CD4-positive, alpha-beta T cell treated with Interleukin-15 for 1 hour (primary cell): ENCODE data around the gene SORCS3.

Source experiments
- DNase-seq: peaks from one replicate; pipeline ENCODE4 v3.0.0-alpha.2; 2020

The SORCS3 gene

GRCh38 chr10:104779701-104780100, 138.6 kb downstream of the SORCS3 start:
- no peak for DNase-seq

DNA sequence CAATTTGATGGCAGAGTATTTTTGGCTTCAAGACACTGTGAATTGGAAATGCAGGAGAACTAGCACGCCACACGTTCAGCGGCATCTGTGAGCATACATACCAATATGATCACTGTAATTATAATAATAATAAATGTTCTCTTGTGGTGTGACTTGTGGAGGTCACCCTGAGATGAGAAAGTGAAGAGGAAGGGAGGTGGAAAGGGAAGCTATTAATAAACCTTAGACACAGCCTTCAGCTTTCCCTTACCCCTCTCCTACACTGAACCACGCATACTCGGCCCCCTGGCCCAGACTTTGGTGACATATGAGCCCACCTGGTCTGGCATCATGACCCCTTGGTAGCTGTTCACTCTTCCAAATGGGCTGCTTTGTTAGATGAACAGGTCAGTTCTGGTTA, 139.1 kb downstream of the SORCS3 start:
- no peak for DNase-seq

GRCh38 chr10:104780946-104781595, 140.0 kb downstream of the SORCS3 start:
- no peak for DNase-seq

GRCh38 chr10:104784452-104784851, 143.4 kb downstream of the SORCS3 start:
- no peak for DNase-seq

DNA sequence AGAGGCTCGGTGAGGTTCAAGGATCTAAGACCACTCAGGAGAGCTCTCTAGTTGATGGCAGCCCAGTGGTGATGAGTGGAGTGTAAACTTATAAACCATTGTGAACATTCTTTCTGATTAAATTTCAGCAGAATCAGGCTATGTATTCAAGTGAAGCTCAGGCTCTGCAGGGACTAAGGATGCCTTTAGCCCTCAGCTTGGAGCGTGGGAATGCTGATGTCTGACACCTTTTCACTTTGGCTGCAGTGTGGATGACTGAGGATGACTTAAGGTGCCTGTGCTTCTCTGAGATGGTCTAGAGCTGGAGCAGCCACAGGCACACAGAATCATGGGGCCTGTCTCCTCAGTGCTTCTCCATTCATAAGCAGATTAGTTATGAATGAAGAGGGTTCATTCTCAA, 150.4 kb downstream of the SORCS3 start:
- DNase-seq, result no peak

DNA sequence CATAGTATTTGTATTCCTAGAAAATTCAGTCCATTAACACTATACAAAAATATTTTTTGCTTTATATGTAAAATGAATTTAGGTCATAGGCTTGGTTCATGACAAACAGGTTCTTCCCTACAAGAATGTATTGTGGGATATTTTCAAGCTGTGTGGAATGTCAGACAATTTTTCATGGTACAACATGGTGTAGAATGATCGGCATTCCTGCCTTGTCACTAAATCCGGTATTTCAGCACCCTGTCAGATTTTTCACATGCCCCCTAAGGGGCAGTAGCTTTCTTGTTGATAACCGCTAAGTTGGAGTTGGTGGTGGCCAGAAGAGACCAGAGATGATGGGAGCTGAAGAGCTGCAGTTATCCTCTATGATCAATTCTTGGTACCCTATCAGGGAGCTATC, 154.3 kb downstream of the SORCS3 start:
- no peak for DNase-seq

DNA sequence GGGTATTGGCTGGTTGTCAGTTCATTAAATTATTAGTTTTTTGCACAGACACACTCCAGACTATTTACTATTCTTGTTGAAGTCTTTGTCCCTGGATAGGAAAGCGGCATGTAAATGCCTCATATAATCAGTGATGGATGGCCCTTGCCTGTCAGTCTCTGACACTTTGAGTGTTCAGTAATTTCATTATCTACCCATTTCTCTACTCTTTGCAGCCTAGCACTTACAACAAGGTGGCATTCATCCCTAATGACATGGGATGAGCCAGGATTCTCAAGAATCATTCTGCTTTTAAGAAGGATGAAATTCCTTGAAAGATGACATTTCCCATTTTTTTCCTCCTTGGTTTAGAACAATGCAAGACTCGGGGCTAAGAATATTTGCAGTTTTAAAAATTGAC, 155.7 kb downstream of the SORCS3 start:
- DNase-seq, result no peak

- no peak for DNase-seq
Measured at GRCh38 chr10:104802941-104803340, 161.9 kb downstream of the SORCS3 start.

DNA sequence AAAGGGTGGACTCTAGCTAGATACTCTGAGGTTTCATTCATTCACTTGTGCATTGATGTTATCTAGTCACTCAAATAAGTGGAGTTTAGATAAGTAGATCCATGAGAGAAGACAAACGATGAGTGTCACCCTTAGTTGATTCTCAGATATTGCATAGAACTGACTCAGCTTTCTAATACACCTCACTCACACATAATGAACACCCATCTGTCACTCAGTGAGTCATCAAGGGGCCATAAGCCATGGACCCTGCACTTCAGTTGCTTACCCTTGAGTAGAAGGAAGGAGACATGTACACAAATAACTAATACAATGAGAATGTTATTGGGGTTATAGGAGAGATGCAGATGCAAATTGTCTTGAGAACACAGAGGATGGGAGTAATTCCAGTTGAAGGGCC, 163.8 kb downstream of the SORCS3 start:
- DNase-seq, result no peak

- DNase-seq, result no peak
Measured at GRCh38 chr10:104806801-104807200, 165.7 kb downstream of the SORCS3 start.

DNA sequence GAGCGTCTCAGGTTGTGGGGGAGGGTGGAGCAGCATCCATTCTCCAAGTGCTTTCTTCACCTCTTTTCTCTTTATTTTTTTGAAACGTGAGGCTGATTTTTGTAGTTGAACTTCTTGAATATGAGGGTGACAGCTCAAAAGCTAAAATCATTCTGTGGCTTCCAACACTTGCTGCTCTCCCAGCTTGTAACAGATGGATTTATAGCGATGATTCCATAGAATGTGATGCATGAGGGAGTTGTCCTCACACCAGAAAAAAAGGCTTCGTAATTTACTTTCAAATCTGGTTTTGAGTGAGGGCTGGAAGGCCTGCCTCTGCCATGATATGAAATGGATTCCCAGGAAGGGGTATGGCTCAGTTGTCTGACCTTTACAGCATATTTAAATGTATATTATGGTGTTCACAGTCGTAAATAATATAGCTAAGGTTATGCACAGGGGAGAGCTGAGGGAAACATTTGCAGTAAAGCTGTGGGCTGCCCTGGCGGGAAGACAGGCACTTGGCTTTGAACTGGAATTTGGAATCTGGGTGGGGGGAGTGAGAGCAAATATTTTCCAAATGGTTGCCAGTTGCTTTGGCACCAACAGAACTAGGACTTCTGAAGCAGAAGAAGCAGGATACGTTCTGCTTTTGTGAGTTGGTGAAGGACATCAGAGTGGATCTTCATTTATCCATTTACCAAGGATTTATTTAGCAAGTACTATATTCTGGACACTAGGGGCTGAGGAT, 166.7 kb downstream of the SORCS3 start:
- DNase-seq, result no peak

DNA sequence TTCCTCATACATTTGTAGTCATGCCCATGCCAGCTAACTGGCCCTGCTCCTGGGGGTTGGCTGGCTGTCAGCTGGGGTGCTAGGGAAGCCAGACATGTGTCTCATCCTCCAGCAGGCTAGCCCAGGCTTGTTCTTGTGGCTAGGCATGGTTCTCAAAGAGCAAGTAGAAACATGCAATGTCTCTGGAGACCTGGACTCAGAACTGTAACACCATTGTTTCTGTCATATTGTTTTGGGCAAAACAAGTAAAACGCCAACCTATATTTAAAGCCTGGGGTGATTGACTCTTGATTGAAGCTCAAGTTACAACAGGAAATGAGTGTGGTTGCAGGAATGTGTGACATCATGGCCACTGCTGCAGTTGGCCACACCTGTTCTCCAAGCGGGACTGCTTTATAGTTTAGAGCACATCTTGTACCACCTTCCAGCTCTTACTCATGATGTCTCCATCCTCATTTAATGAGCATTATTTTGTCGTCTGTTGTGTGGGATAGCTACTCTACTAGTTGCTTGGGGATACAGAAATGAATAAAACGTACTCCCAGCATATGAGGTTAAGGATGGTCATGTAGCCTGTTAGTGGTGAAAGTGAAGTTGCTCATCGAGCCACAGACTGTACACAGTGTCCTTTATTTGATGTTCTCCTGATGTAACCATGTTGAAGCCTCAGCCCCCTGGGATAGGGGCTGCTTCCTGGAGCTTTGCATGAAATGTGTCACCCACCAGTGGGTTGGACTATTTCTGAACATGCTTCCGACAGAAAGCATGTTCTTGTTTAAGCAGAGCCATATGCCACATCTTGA, 168.4 kb downstream of the SORCS3 start:
- DNase-seq, result no peak

GRCh38 chr10:104811166-104811565, 170.1 kb downstream of the SORCS3 start:
- DNase-seq, result no peak

DNA sequence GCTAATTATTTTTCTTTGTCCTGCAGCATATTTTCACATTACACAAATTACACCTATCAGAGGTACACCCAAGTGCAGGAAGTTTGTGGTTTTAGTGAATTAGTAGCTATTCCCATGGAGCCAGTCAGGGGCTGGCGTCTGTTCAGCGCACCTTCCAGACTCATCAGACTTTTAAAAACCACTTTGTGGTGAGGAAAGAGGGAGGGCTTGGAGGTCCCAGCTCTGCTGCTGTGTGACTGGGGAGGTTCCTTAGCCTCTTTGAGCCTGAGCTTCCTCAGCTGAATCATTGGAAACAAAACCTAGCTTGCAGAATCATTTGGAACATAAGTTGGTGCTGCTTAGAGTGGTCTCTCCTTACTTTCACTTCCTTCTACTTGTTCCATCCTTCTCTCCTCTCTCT, 175.4 kb downstream of the SORCS3 start:
- no peak for DNase-seq

GRCh38 chr10:104819731-104820130, 178.6 kb downstream of the SORCS3 start:
- no peak for DNase-seq

DNA sequence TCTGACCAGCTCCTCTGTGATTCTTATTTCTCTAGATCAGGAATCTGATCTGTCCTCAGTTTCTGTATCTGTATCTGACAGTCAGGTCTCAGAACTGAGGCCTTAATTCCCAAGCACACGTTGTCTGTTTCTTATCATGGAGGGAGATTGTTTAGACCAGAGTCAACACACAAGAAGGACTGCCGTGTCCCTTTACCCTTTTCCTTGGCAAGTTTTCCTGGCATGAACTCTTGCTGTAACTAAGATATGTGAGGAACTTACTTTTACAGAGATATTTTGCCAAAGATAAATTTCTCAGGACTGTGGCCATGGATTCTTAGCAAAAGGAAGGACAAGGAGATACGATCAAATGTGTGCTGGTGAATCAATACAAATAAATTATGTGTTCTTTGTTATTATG, 181.0 kb downstream of the SORCS3 start:
- DNase-seq, result no peak

DNA sequence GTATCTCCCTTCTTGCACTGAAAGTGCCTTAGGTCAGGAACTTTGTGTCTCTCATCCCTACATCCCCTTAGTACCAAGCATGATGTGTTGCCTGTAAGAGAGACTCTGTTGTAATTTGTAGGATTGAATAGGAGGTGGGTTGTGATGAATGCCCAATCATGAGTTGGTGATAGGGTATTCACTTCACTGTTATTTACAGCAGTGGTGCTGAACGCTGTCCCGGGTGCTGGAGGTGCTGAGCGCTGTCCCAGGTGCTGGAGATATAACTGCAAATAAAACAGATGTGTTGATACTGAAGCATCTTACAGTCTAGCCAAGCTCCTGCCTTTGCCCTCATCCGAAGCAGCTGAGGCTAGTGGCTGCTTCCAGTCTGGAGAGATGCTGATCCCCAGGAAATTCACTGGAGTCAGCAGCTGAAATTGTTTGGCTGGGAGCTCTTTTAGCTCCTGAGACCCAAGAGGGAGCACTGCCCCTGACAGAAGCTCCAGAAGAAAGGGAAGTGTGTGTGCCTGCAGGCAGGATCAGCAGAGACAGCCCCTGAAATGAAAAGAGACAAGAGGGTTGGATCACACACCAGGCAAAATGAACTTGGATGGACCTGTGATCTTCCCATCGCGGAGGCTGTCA, 183.4 kb downstream of the SORCS3 start:
- no peak for DNase-seq

GRCh38 chr10:104831272-104831671, 190.2 kb downstream of the SORCS3 start:
- no peak for DNase-seq

- no peak for DNase-seq
Measured at GRCh38 chr10:104834580-104834979, 193.5 kb downstream of the SORCS3 start.

- no peak for DNase-seq
Measured at GRCh38 chr10:104835422-104835821, 194.3 kb downstream of the SORCS3 start.

- no peak for DNase-seq
Measured at GRCh38 chr10:104842704-104843103, 201.6 kb downstream of the SORCS3 start.

DNA sequence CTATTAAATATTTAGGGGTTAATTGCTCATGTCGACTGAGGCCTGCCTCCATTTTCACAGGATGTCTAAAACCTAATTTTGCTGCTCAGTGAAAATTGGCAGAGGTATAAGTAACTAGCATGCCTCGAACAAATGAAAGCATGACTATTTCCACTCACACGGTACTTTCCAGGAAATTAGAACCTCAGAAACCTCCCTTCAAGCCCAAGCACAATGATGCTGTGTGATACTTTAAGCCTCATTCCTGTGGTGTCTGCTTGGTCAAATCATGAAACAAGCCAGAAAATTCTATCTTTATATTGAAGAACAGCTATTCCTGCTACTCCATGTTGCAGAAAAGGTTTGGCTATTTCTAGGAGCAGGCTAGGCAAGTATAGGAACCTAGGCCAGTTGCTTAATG, 203.0 kb downstream of the SORCS3 start:
- no peak for DNase-seq

- no peak for DNase-seq
Measured at GRCh38 chr10:104850023-104850422, 208.9 kb downstream of the SORCS3 start.
